Left forelimb (tissue), 1 donor: Measurements from ENCODE around the gene CBX5.
"Not testable (repeated sequence)": the region's sequence is repeated elsewhere in the genome, so short reads cannot be mapped to it uniquely, and the experiment has no call there.

ENCODE experiments used
- DNase-seq: peaks from one replicate; pipeline ENCODE4 v3.0.0-alpha.2; 2018; ENCODE audit warnings: low spot score

CBX5 gene

GRCh38 chr12:54294152-54294952 is 14.4 kb upstream of the CBX5 start:
- DNase-seq: peak; percentile 61

GRCh38 chr12:54292931-54293241 is 13.0 kb upstream of the CBX5 start:
- DNase-seq: no peak

- DNase-seq: peak; percentile 51
These were observed 12.4 kb upstream of the CBX5 start for GRCh38 chr12:54292083-54292930.

- no peak for DNase-seq
These were observed 7.6 kb upstream of the CBX5 start for GRCh38 chr12:54287261-54288157.

- DNase-seq: no peak
These were observed 6.4 kb upstream of the CBX5 start for GRCh38 chr12:54286042-54287030.

GRCh38 chr12:54285150-54286041 is 5.5 kb upstream of the CBX5 start:
- DNase-seq: no peak

GRCh38 chr12:54284070-54284780 is 4.3 kb upstream of the CBX5 start:
- not testable (repeated sequence) for DNase-seq

GRCh38 chr12:54282949-54283593 is 3.1 kb upstream of the CBX5 start:
- no peak for DNase-seq

GRCh38 chr12:54281694-54282093 is 1.8 kb upstream of the CBX5 start:
- not testable (repeated sequence) for DNase-seq

GRCh38 chr12:54281261-54281638 is 1.3 kb upstream of the CBX5 start:
- DNase-seq: not testable (repeated sequence)

- peak; percentile 94 for DNase-seq
These were observed 742 bp upstream of the CBX5 start, which contains the start of gene HNRNPA1 for GRCh38 chr12:54280468-54281260. HNRNPA1 (plus strand) TSS chr12:54280726; CDS start chr12:54280808, 82 bp downstream.

GRCh38 chr12:54279227-54279631 is 693 bp downstream of the CBX5 start:
- DNase-seq: no peak

- DNase-seq: no peak
These were observed 2.1 kb downstream of the CBX5 start for GRCh38 chr12:54277823-54278276.

GRCh38 chr12:54276368-54276767 is 3.6 kb downstream of the CBX5 start:
- no peak for DNase-seq

GRCh38 chr12:54273981-54274380 is 5.9 kb downstream of the CBX5 start:
- DNase-seq: no peak

GRCh38 chr12:54272214-54272613 is 7.7 kb downstream of the CBX5 start:
- no peak for DNase-seq

GRCh38 chr12:54270345-54270744 is 9.6 kb downstream of the CBX5 start:
- DNase-seq: no peak

- DNase-seq: no peak
These were observed 13.1 kb downstream of the CBX5 start for GRCh38 chr12:54266852-54267251.
